HG02938 (cell line): ENCODE data around the gene C2orf15.
"Not testable (repeated sequence)": the region's sequence is repeated elsewhere in the genome, so short reads cannot be mapped to it uniquely, and the experiment has no call there.

Experiments used
- ATAC-seq: cut with Tn5 transposase; IDR thresholded peaks from one replicate; pipeline ENCODE4 v1.9.1; 2021; ENCODE audit warnings: mild to moderate bottlenecking, moderate library complexity; ENCODE audit not compliant: unreplicated experiment

Gene C2orf15

GRCh38 chr2:99141110-99142108 is at the start of gene C2orf15:
TSS of gene C2orf15 (plus strand) at chr2:99141707. CDS start at chr2:99150559, 8,852 bp downstream.
- ATAC-seq, result peak; percentile 86

- ATAC-seq, result no peak
Observed at GRCh38 chr2:99096728-99097127, 44.8 kb upstream of the C2orf15 start.

GRCh38 chr2:99101697-99102096 is 39.8 kb upstream of the C2orf15 start:
- ATAC-seq, result no peak

- no peak for ATAC-seq
Observed at GRCh38 chr2:99104006-99104405, 37.5 kb upstream of the C2orf15 start.

- no peak for ATAC-seq
Observed at GRCh38 chr2:99106913-99107312, 34.6 kb upstream of the C2orf15 start.

GRCh38 chr2:99111236-99111635 is 30.3 kb upstream of the C2orf15 start:
- ATAC-seq, result no peak

- ATAC-seq, result no peak
Observed at GRCh38 chr2:99111945-99112344, 29.6 kb upstream of the C2orf15 start.

- ATAC-seq, result no peak
Observed at GRCh38 chr2:99112617-99113016, 28.9 kb upstream of the C2orf15 start.

GRCh38 chr2:99127981-99128380 is 13.5 kb upstream of the C2orf15 start:
- ATAC-seq, result no peak

- ATAC-seq, result not testable (repeated sequence)
Observed at GRCh38 chr2:99135044-99135556, 6.4 kb upstream of the C2orf15 start.

GRCh38 chr2:99139003-99139402 is 2.5 kb upstream of the C2orf15 start:
- no peak for ATAC-seq

GRCh38 chr2:99140056-99140859 is 1.2 kb upstream of the C2orf15 start:
- ATAC-seq, result no peak

- no peak for ATAC-seq
Observed at GRCh38 chr2:99140860-99141109, 722 bp upstream of the C2orf15 start.

GRCh38 chr2:99150706-99151105 is 9.2 kb downstream of the C2orf15 start:
- no peak for ATAC-seq

- no peak for ATAC-seq
Observed at GRCh38 chr2:99152199-99152895, 10.8 kb downstream of the C2orf15 start.

GRCh38 chr2:99153921-99154604 is 12.6 kb downstream of the C2orf15 start:
- ATAC-seq, result no peak

GRCh38 chr2:99154643-99155536 is 13.4 kb downstream of the C2orf15 start, which contains the start of the genes LIPT1 and TSGA10:
TSS of gene LIPT1 (plus strand) at chr2:99154967. CDS start at chr2:99161958, 6,991 bp downstream.
TSS of gene TSGA10 (minus strand) at chr2:99154942. CDS start at chr2:99109439, 45,503 bp downstream.
- peak; percentile 92 for ATAC-seq

- ATAC-seq, result no peak
Observed at GRCh38 chr2:99156891-99157290, 15.4 kb downstream of the C2orf15 start.

- ATAC-seq, result no peak
Observed at GRCh38 chr2:99158599-99158998, 17.1 kb downstream of the C2orf15 start.
